ENCODE results near the gene GM2A. TPM values are rescaled to one million over a fixed set of nuclear protein-coding genes. Genes with fewer than 3 reads are reported as not detected.
"Not testable (repeated sequence)": the region's sequence is repeated elsewhere in the genome, so short reads cannot be mapped to it uniquely, and the experiment has no call there.

GM2A gene
- total RNA-seq, 1 donor from 2014 or later: 35.4 TPM

DNA sequence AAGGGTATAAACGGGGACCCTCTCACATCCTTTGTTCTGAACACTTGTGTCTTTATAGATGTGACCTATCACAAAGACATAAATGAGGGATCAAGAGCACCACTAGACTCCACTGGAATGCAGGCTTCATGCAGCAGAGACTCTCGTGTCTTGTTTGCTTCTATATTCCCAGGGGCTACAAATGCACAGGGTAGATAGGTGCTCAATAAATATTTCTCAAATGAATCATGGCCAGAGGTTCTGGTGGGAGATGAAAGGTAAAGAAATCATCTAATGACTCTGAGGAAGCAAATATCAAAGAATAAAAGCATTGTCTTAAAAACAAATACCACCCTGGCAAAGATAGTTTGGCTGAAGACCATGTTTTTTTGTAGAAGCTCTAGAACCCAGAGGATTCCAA is 44.0 kb downstream of the GM2A start:
- H3K27ac ChIP-seq (replicated peaks): no peak overlapping the region
- no peaks in the 10 kb centered on the region for H3K4me1 ChIP-seq
- DNase-seq: no peak
- H3K4me3 ChIP-seq: no peak overlapping the region
- H3K9me3 ChIP-seq (replicated peaks): no peaks in the 10 kb centered on the region
- no peaks in the 10 kb centered on the region for H3K36me3 ChIP-seq
- TF ChIP-seq, protein P1, sequence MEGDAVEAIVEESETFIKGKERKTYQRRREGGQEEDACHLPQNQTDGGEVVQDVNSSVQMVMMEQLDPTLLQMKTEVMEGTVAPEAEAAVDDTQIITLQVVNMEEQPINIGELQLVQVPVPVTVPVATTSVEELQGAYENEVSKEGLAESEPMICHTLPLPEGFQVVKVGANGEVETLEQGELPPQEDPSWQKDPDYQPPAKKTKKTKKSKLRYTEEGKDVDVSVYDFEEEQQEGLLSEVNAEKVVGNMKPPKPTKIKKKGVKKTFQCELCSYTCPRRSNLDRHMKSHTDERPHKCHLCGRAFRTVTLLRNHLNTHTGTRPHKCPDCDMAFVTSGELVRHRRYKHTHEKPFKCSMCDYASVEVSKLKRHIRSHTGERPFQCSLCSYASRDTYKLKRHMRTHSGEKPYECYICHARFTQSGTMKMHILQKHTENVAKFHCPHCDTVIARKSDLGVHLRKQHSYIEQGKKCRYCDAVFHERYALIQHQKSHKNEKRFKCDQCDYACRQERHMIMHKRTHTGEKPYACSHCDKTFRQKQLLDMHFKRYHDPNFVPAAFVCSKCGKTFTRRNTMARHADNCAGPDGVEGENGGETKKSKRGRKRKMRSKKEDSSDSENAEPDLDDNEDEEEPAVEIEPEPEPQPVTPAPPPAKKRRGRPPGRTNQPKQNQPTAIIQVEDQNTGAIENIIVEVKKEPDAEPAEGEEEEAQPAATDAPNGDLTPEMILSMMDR (IDR thresholded peaks at IDR 0.05; ENCODE audit: borderline replicate concordance): no peak
- intact Hi-C loops (cut with micrococcal nuclease): no loop called here
- peaks cover 49% of the 10 kb centered on the region for H3K27me3 ChIP-seq (ENCODE audit: low read depth)

- intact Hi-C loops (cut with micrococcal nuclease): no loop called here
- no peaks in the 10 kb centered on the region for H3K36me3 ChIP-seq
- H3K4me1 ChIP-seq: no peaks in the 10 kb centered on the region
- no peaks in the 10 kb centered on the region for H3K9me3 ChIP-seq (replicated peaks)
- no peak overlapping the region for H3K4me3 ChIP-seq
- H3K27ac ChIP-seq (replicated peaks): no peak overlapping the region
- TF ChIP-seq, protein P1 (IDR thresholded peaks at IDR 0.05; ENCODE audit: borderline replicate concordance): no peak
- H3K27me3 ChIP-seq (ENCODE audit: low read depth): peaks cover 62% of the 10 kb centered on the region
- DNase-seq: no peak
Measured at GRCh38 chr5:151298063-151298855, 45.3 kb downstream of the GM2A start.

GRCh38 chr5:151303666-151304065 is 50.7 kb downstream of the GM2A start, which contains the start of gene SLC36A3:
TSS of gene SLC36A3 (minus strand) at chr5:151303766. CDS start at chr5:151303354, 412 bp downstream.
- Histone ChIP-seq H3K27ac (replicated peaks) (no peak within 1 kb of the TSS), H3K27me3 (ENCODE audit: low read depth) (peaks cover 41% of the 10 kb centered on the region), H3K4me1 (no peaks in the 10 kb centered on the region), H3K36me3 (no peaks in the 10 kb centered on the region), H3K9me3 (replicated peaks) (no peaks in the 10 kb centered on the region), H3K4me3 (no peak within 1 kb of the TSS)
- no peak for DNase-seq
- intact Hi-C loops (cut with micrococcal nuclease): no loop called here
- TF ChIP-seq, protein P1 (IDR thresholded peaks at IDR 0.05; ENCODE audit: borderline replicate concordance): no peak

DNA sequence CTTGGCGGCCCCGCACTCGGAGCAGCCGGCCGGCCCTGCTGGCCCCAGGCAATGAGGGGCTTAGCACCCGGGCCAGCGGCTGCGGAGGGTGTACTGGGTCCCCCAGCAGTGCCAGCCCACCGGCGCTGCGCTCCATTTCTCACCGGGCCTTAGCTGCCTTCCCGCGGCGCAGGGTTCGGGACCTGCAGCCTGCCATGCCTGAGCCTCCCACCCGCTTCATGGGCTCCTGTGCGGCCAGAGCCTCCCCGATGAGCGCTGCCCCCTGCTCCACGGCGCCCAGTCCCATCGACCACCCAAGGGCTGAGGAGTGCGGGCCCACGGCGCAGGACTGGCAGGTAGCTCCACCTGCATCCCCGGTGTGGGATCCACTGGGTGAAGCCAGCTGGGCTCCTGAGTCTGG is 56.3 kb downstream of the GM2A start:
- peaks cover 13% of the 10 kb centered on the region for H3K9me3 ChIP-seq (replicated peaks)
- H3K4me3 ChIP-seq; H3K4me1 ChIP-seq; intact Hi-C loops (cut with micrococcal nuclease); H3K36me3 ChIP-seq; H3K27me3 ChIP-seq (ENCODE audit: low read depth); H3K27ac ChIP-seq (replicated peaks); DNase-seq: not testable (repeated sequence)

DNA sequence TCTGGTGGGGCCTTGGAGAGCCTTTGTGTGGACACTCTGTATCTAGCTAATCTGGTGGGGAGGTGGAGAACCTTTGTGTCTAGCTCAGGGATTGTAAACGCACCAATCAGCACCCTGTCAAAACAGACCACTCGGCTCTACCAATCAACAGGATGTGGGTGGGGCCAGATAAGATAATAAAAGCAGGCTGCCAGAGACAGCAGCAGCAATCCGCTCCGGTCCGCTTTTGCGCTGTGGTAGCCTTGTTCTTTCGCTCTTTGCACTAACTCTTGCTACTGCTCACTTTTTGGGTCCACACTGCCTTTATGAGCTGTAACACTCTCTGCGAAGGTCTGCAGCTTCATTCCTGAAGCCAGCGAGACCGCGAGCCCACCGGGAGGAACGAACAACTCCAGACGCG is 56.8 kb downstream of the GM2A start:
- DNase-seq; H3K27me3 ChIP-seq (ENCODE audit: low read depth); intact Hi-C loops (cut with micrococcal nuclease); H3K36me3 ChIP-seq; H3K4me3 ChIP-seq; H3K27ac ChIP-seq (replicated peaks); H3K4me1 ChIP-seq: not testable (repeated sequence)
- peaks cover 13% of the 10 kb centered on the region for H3K9me3 ChIP-seq (replicated peaks)

GRCh38 chr5:151310932-151311331 is 57.9 kb downstream of the GM2A start:
- TF ChIP-seq, protein P1 (IDR thresholded peaks at IDR 0.05; ENCODE audit: borderline replicate concordance): no peak
- H3K4me3 ChIP-seq: no peak overlapping the region
- no peaks in the 10 kb centered on the region for H3K36me3 ChIP-seq
- peaks cover 13% of the 10 kb centered on the region for H3K9me3 ChIP-seq (replicated peaks)
- no peaks in the 10 kb centered on the region for H3K4me1 ChIP-seq
- H3K27ac ChIP-seq (replicated peaks): no peak overlapping the region
- intact Hi-C loops (cut with micrococcal nuclease): no loop called here
- DNase-seq: no peak
- H3K27me3 ChIP-seq (ENCODE audit: low read depth): no peaks in the 10 kb centered on the region

Data from left ventricle myocardium inferior (tissue), 1 donor.